ENCODE measurements around the gene TULP1. TPM values are rescaled to one million over a fixed set of nuclear protein-coding genes. Genes with fewer than 3 reads are reported as not detected.

The TULP1 gene
- total and polyA plus RNA-seq, 5 donors from 2014 or later, result not detected

- no peaks in the 10 kb centered on the region for H3K27me3 ChIP-seq (ENCODE audit: control insufficient read depth, insufficient read depth, low read length)
- Mint-ChIP-seq H3K36me3 (peaks cover 34% of the 10 kb centered on the region), H3K4me1 (peaks cover 4 to 28% (median 16%) of the 10 kb centered on the region in 4 donors), H3K9me3 (no peaks in the 10 kb centered on the region), H3K27me3 (no peaks in the 10 kb centered on the region), H3K4me3 (peak overlapping the region in 1 of 4 donors; percentile 69), H3K27ac (peak overlapping the region in 1 of 3 donors; percentile 56)
- H3K9me3 ChIP-seq (ENCODE audit: control insufficient read depth in 2 of 2, low read length in 2 of 2), result no peaks in the 10 kb centered on the region
- H3K27ac ChIP-seq (ENCODE audit: insufficient read depth, low read length, poor library complexity, severe bottlenecking), result no peak overlapping the region
- peaks cover 9% of the 10 kb centered on the region for H3K4me1 ChIP-seq (ENCODE audit: control insufficient read depth, insufficient read depth, low read length, poor library complexity, severe bottlenecking)
- H3K36me3 ChIP-seq (ENCODE audit: control insufficient read depth, insufficient read depth, low read length), result peaks cover 23% of the 10 kb centered on the region
- H3K4me3 ChIP-seq (ENCODE audit: low read depth, low read length), result no peak overlapping the region
- DNase-seq (no peak), ATAC-seq (ENCODE audit: low read depth in 2 of 2) (no peak)
Observed at GRCh38 chr6:35457907-35458306, 54.8 kb downstream of the TULP1 start.

- Mint-ChIP-seq H3K9me3 (no peaks in the 10 kb centered on the region), H3K27me3 (no peaks in the 10 kb centered on the region), H3K27ac (peak overlapping the region in 1 of 3 donors; percentile 5), H3K4me1 (peaks cover 7 to 47% (median 31%) of the 10 kb centered on the region in 4 donors), H3K4me3 (peak overlapping the region; percentile 35 to 91 (median 44)), H3K36me3 (peaks cover 21% of the 10 kb centered on the region)
- Histone ChIP-seq H3K9me3 (ENCODE audit: control insufficient read depth in 2 of 2, low read length in 2 of 2) (no peaks in the 10 kb centered on the region), H3K4me1 (ENCODE audit: control insufficient read depth, insufficient read depth, low read length, poor library complexity, severe bottlenecking) (peaks cover 19% of the 10 kb centered on the region), H3K27ac (ENCODE audit: insufficient read depth, low read length, poor library complexity, severe bottlenecking) (no peak overlapping the region), H3K4me3 (ENCODE audit: low read depth, low read length) (no peak overlapping the region), H3K27me3 (ENCODE audit: control insufficient read depth, insufficient read depth, low read length) (no peaks in the 10 kb centered on the region), H3K36me3 (ENCODE audit: control insufficient read depth, insufficient read depth, low read length) (peaks cover 17% of the 10 kb centered on the region)
- DNase-seq, result no peak
- no peak for ATAC-seq (ENCODE audit: low read depth in 2 of 2)
Observed at GRCh38 chr6:35454391-35455110, 58.1 kb downstream of the TULP1 start.

- Mint-ChIP-seq H3K36me3 (peaks cover 16% of the 10 kb centered on the region), H3K4me1 (peaks cover 12 to 53% (median 33%) of the 10 kb centered on the region in 4 donors), H3K27ac (peak overlapping the region in 2 of 3 donors; percentile 34 to 88), H3K27me3 (no peaks in the 10 kb centered on the region), H3K4me3 (peak overlapping the region; percentile 84 to 91 (median 86)), H3K9me3 (no peaks in the 10 kb centered on the region)
- H3K4me3 ChIP-seq (ENCODE audit: low read depth, low read length), result peak overlapping the region; percentile 83
- ATAC-seq (ENCODE audit: low read depth in 2 of 2), result no peak
- no peaks in the 10 kb centered on the region for H3K9me3 ChIP-seq (ENCODE audit: control insufficient read depth in 2 of 2, low read length in 2 of 2)
- H3K4me1 ChIP-seq (ENCODE audit: control insufficient read depth, insufficient read depth, low read length, poor library complexity, severe bottlenecking), result peaks cover 23% of the 10 kb centered on the region
- no peak for DNase-seq
- no peaks in the 10 kb centered on the region for H3K27me3 ChIP-seq (ENCODE audit: control insufficient read depth, insufficient read depth, low read length)
- H3K36me3 ChIP-seq (ENCODE audit: control insufficient read depth, insufficient read depth, low read length), result peaks cover 11% of the 10 kb centered on the region
- no peak overlapping the region for H3K27ac ChIP-seq (ENCODE audit: insufficient read depth, low read length, poor library complexity, severe bottlenecking)
Observed at GRCh38 chr6:35453236-35453635, 59.5 kb downstream of the TULP1 start.

GRCh38 chr6:35452183-35453090 is 60.3 kb downstream of the TULP1 start, which contains the start of gene FANCE:
FANCE (plus strand) TSS chr6:35452338; CDS start chr6:35452546, 208 bp downstream.
- Histone ChIP-seq H3K36me3 (ENCODE audit: control insufficient read depth, insufficient read depth, low read length) (peaks cover 7% of the 10 kb centered on the region), H3K9me3 (ENCODE audit: control insufficient read depth in 2 of 2, low read length in 2 of 2) (no peaks in the 10 kb centered on the region), H3K4me1 (ENCODE audit: control insufficient read depth, insufficient read depth, low read length, poor library complexity, severe bottlenecking) (peaks cover 23% of the 10 kb centered on the region), H3K27ac (ENCODE audit: insufficient read depth, low read length, poor library complexity, severe bottlenecking) (peak within 1 kb of the TSS; percentile 62), H3K27me3 (ENCODE audit: control insufficient read depth, insufficient read depth, low read length) (no peaks in the 10 kb centered on the region), H3K4me3 (ENCODE audit: low read depth, low read length) (peak within 1 kb of the TSS; percentile 83)
- DNase-seq, result peak; percentile 75 to 90 (median 89)
- H3K27ac Mint-ChIP-seq, result peak within 1 kb of the TSS; percentile 50 to 89 (median 68)
- no peaks in the 10 kb centered on the region for H3K27me3 Mint-ChIP-seq
- peak within 1 kb of the TSS; percentile 86 to 91 (median 89) for H3K4me3 Mint-ChIP-seq
- ATAC-seq (ENCODE audit: low read depth in 2 of 2), result peak; percentile 72 to 74
- no peaks in the 10 kb centered on the region for H3K9me3 Mint-ChIP-seq
- H3K4me1 Mint-ChIP-seq, result peaks cover 12 to 53% (median 33%) of the 10 kb centered on the region in 4 donors
- H3K36me3 Mint-ChIP-seq, result peaks cover 9% of the 10 kb centered on the region

- H3K9me3 Mint-ChIP-seq, result no peaks in the 10 kb centered on the region
- Histone ChIP-seq H3K9me3 (ENCODE audit: control insufficient read depth in 2 of 2, low read length in 2 of 2) (no peaks in the 10 kb centered on the region), H3K4me1 (ENCODE audit: control insufficient read depth, insufficient read depth, low read length, poor library complexity, severe bottlenecking) (peaks cover 23% of the 10 kb centered on the region), H3K27me3 (ENCODE audit: control insufficient read depth, insufficient read depth, low read length) (no peaks in the 10 kb centered on the region), H3K4me3 (ENCODE audit: low read depth, low read length) (peak overlapping the region; percentile 69), H3K36me3 (ENCODE audit: control insufficient read depth, insufficient read depth, low read length) (peaks cover 4% of the 10 kb centered on the region), H3K27ac (ENCODE audit: insufficient read depth, low read length, poor library complexity, severe bottlenecking) (peak overlapping the region; percentile 62)
- ATAC-seq (ENCODE audit: low read depth in 2 of 2) (no peak), DNase-seq (no peak)
- H3K27me3 Mint-ChIP-seq, result no peaks in the 10 kb centered on the region
- H3K4me3 Mint-ChIP-seq, result peak overlapping the region; percentile 85 to 91 (median 89)
- peaks cover 9% of the 10 kb centered on the region for H3K36me3 Mint-ChIP-seq
- H3K27ac Mint-ChIP-seq, result peak overlapping the region; percentile 50 to 89 (median 68)
- peaks cover 12 to 53% (median 33%) of the 10 kb centered on the region in 4 donors for H3K4me1 Mint-ChIP-seq
Observed at GRCh38 chr6:35451354-35452182, 61.1 kb downstream of the TULP1 start.

- Histone ChIP-seq H3K9me3 (ENCODE audit: control insufficient read depth in 2 of 2, low read length in 2 of 2) (no peaks in the 10 kb centered on the region), H3K4me1 (ENCODE audit: control insufficient read depth, insufficient read depth, low read length, poor library complexity, severe bottlenecking) (peaks cover 23% of the 10 kb centered on the region), H3K4me3 (ENCODE audit: low read depth, low read length) (no peak overlapping the region), H3K36me3 (ENCODE audit: control insufficient read depth, insufficient read depth, low read length) (no peaks in the 10 kb centered on the region), H3K27ac (ENCODE audit: insufficient read depth, low read length, poor library complexity, severe bottlenecking) (no peak overlapping the region), H3K27me3 (ENCODE audit: control insufficient read depth, insufficient read depth, low read length) (no peaks in the 10 kb centered on the region)
- Mint-ChIP-seq H3K27me3 (no peaks in the 10 kb centered on the region), H3K4me3 (peak overlapping the region in 2 of 4 donors; percentile 58 to 82), H3K27ac (peak overlapping the region in 1 of 3 donors; percentile 89), H3K36me3 (no peaks in the 10 kb centered on the region), H3K4me1 (peaks cover 12 to 43% (median 27%) of the 10 kb centered on the region in 4 donors), H3K9me3 (no peaks in the 10 kb centered on the region)
- ATAC-seq (ENCODE audit: low read depth in 2 of 2) (peak; percentile 72 to 78), DNase-seq (peak in 2 of 3 donors; percentile 76 to 77)
Observed at GRCh38 chr6:35449287-35449881, 63.3 kb downstream of the TULP1 start.

All from CD4-positive, CD25-positive, alpha-beta regulatory T cell (primary cell).